ENCODE results near the gene NTN4.

GRCh38 chr12:95630496-95630895 is 160.1 kb downstream of the NTN4 start:
- TF ChIP-seq CTCF (conservative IDR thresholded peaks at IDR 0.05), result no peak
- TF ChIP-seq ZFX (IDR thresholded peaks at IDR 0.05), result no peak
